GM18508 (cell line): ENCODE data around the gene FAM9C.

Experiments used
- ATAC-seq: cut with Tn5 transposase; IDR thresholded peaks from one replicate; pipeline ENCODE4 v1.9.1; 2021; ENCODE audit warnings: moderate number of reproducible peaks; ENCODE audit not compliant: insufficient read depth, unreplicated experiment

The FAM9C gene

GRCh38 chrX:13009844-13010243, 34.6 kb downstream of the FAM9C start:
- no peak for ATAC-seq

GRCh38 chrX:13009273-13009672, 35.1 kb downstream of the FAM9C start:
- ATAC-seq, result no peak

GRCh38 chrX:13008851-13009250, 35.6 kb downstream of the FAM9C start:
- ATAC-seq, result no peak

GRCh38 chrX:13008189-13008533, 36.3 kb downstream of the FAM9C start:
- no peak for ATAC-seq

- no peak for ATAC-seq
Observed at GRCh38 chrX:13007519-13008188, 36.8 kb downstream of the FAM9C start.

GRCh38 chrX:13005661-13006473, 38.6 kb downstream of the FAM9C start:
- ATAC-seq, result peak; percentile 29

- no peak for ATAC-seq
Observed at GRCh38 chrX:13001961-13002671, 42.3 kb downstream of the FAM9C start.

- ATAC-seq, result no peak
Observed at GRCh38 chrX:13001097-13001496, 43.3 kb downstream of the FAM9C start.

GRCh38 chrX:13000301-13000811, 44.1 kb downstream of the FAM9C start:
- ATAC-seq, result no peak

GRCh38 chrX:12999422-12999821, 45.0 kb downstream of the FAM9C start:
- ATAC-seq, result peak; percentile 38

GRCh38 chrX:12997906-12998687, 46.3 kb downstream of the FAM9C start:
- no peak for ATAC-seq

GRCh38 chrX:12996934-12997435, 47.4 kb downstream of the FAM9C start:
- ATAC-seq, result no peak

GRCh38 chrX:12994321-12994720, 50.1 kb downstream of the FAM9C start:
- ATAC-seq, result no peak

GRCh38 chrX:12993826-12994225, 50.6 kb downstream of the FAM9C start:
- no peak for ATAC-seq

GRCh38 chrX:12992544-12993118, 51.8 kb downstream of the FAM9C start:
- no peak for ATAC-seq

GRCh38 chrX:12991575-12991974, 52.8 kb downstream of the FAM9C start:
- ATAC-seq, result no peak

GRCh38 chrX:12989461-12989860, 55.0 kb downstream of the FAM9C start:
- ATAC-seq, result no peak

GRCh38 chrX:12988797-12989196, 55.6 kb downstream of the FAM9C start:
- ATAC-seq, result no peak

- no peak for ATAC-seq
Observed at GRCh38 chrX:12987900-12988594, 56.4 kb downstream of the FAM9C start.
